Measurements from ENCODE around the gene CNTNAP2.

- no peak for TF ChIP-seq POLR2AphosphoS5 (IDR thresholded peaks at IDR 0.05; ENCODE audit: borderline replicate concordance, low read depth, low read length)
- TF ChIP-seq EZH2 (IDR thresholded peaks at IDR 0.05): no peak
Measured at GRCh38 chr7:146397141-146397540, 280.5 kb downstream of the CNTNAP2 start.
